ENCODE data around the gene PANX2. TPM values are rescaled to one million over a fixed set of nuclear protein-coding genes. Genes with fewer than 3 reads are reported as not detected.

The PANX2 gene
- total and polyA plus RNA-seq, 2 of the 4 experiments (the other 2 are of a cell fraction) = 0.18 to 1.7 TPM

DNA sequence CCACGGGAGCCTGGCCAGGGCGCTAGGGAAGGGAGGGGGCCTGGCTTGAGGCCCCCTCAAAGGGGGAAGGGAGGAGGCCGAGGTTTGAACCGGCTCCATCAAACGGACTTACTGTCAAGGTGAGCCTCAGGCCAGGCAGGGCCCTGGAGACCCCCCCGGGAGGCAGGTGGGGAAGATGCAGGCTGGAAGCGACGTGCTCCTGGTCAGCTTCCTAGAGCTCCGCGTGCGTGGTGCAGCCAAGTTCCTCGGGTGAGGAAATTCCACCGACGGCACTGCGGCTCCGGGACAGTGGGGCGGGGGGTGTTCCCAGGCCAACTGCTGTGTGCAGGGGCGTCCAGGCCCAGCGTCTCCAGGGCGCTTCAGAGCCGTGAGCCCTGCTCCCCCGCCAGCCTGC, 7.9 kb downstream of the PANX2 start:
- Histone ChIP-seq H3K79me1 (ENCODE audit: low read depth in 1 of 2, low read length in 2 of 2) (no peaks in the 10 kb centered on the region), H3K27me3 (ENCODE audit: control insufficient read depth, insufficient read depth, low read length) (no peaks in the 10 kb centered on the region; the same call in 1 of the 2 replicates), H4K91ac (ENCODE audit: insufficient read depth, low read depth, low read length) (no peak overlapping the region), H3K9me3 (ENCODE audit: control insufficient read depth, insufficient read depth, low read length) (no peaks in the 10 kb centered on the region), H2AFZ (replicated peaks; ENCODE audit: low read length, poor library complexity) (no peak overlapping the region), H4K20me1 (ENCODE audit: insufficient read depth, low read length) (no peaks in the 10 kb centered on the region), H3K23ac (ENCODE audit: low read depth, low read length) (no peak overlapping the region), H3K4ac (ENCODE audit: low read depth, low read length) (no peak overlapping the region), H2BK20ac (ENCODE audit: low read depth, low read length) (no peak overlapping the region), H2AK5ac (ENCODE audit: low read depth, low read length) (no peak overlapping the region), H4K8ac (ENCODE audit: low read depth in 2 of 2, low read length in 2 of 2) (no peak overlapping the region), H3K18ac (ENCODE audit: low read depth, low read length) (no peak overlapping the region), H2AK9ac (replicated peaks; ENCODE audit: low read depth, low read length, poor library complexity) (no peak overlapping the region), H3K56ac (ENCODE audit: extremely low read depth, insufficient read depth, low read length) (no peak overlapping the region), H2BK15ac (ENCODE audit: low read depth, low read length) (no peak overlapping the region), H2BK5ac (ENCODE audit: low read depth, low read length, poor library complexity, severe bottlenecking) (no peak overlapping the region), H2BK120ac (ENCODE audit: low read depth, low read length) (no peak overlapping the region), H3K27ac (ENCODE audit: insufficient read depth, low read length) (no peak overlapping the region), H3K14ac (replicated peaks; ENCODE audit: low read depth, low read length) (no peak overlapping the region), H3K36me3 (ENCODE audit: control insufficient read depth, insufficient read depth, low read length) (peaks cover 2% of the 10 kb centered on the region; the same call in 1 of the 2 replicates), H3K4me2 (ENCODE audit: low read depth, low read length) (no peak overlapping the region), H3K9me1 (ENCODE audit: insufficient read depth, low read length) (no peaks in the 10 kb centered on the region), H4K5ac (ENCODE audit: low read depth, low read length) (no peak overlapping the region), H3K4me1 (ENCODE audit: control insufficient read depth, insufficient read depth, low read length) (no peaks in the 10 kb centered on the region), H3K4me3 (ENCODE audit: insufficient read depth, low read depth, low read length) (no peak overlapping the region), H3K9ac (ENCODE audit: low read depth, low read length) (no peak overlapping the region)
- ChIA-PET CTCF (no interaction called here), POLR2A (ENCODE audit: unreplicated experiment) (no interaction called here)
- in situ Hi-C loops (cut with MboI; ENCODE audit: low sequenced_read_pairs) (no loop called here), intact Hi-C loops (cut with micrococcal nuclease) (no loop called here), dilution Hi-C loops (cut with HindIII; ENCODE audit: low sequenced_read_pairs, unreplicated experiment) (no loop called here)
- DNase-seq (no peak), ATAC-seq (ENCODE audit: low read depth) (no peak)
- BruUV-seq (replicated peaks) = no TSS peak
- no peak for TF ChIP-seq BHLHE40 (IDR thresholded peaks at IDR 0.05; ENCODE audit: low read depth, low read length)
- no peak for TF ChIP-seq RCOR1 (IDR thresholded peaks at IDR 0.05; ENCODE audit: insufficient replicate concordance, low read length)
- no peak for TF ChIP-seq NFE2L2 (IDR thresholded peaks at IDR 0.05; ENCODE audit: low read depth, low read length)
- TF ChIP-seq, protein P1, sequence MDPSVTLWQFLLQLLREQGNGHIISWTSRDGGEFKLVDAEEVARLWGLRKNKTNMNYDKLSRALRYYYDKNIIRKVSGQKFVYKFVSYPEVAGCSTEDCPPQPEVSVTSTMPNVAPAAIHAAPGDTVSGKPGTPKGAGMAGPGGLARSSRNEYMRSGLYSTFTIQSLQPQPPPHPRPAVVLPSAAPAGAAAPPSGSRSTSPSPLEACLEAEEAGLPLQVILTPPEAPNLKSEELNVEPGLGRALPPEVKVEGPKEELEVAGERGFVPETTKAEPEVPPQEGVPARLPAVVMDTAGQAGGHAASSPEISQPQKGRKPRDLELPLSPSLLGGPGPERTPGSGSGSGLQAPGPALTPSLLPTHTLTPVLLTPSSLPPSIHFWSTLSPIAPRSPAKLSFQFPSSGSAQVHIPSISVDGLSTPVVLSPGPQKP (IDR thresholded peaks at IDR 0.05; ENCODE audit: borderline replicate concordance, low read depth, low read length) = no peak
- 58% methylated on average over 16 of the region's 22 CpGs; no CpG with 5 or more reads in 1 of the 2 experiments for WGBS, 2 experiments (ENCODE audit: extremely low coverage in 2 of 2, insufficient read length in 1 of 2)

All from IMR-90 (cell line).